GM19452 (cell line): ENCODE measurements around the gene SPRR3.
"Not testable (repeated sequence)": the region's sequence is repeated elsewhere in the genome, so short reads cannot be mapped to it uniquely, and the experiment has no call there.

ENCODE experiments used
- ATAC-seq: cut with Tn5 transposase; IDR thresholded peaks from one replicate; pipeline ENCODE4 v1.9.1; 2021; ENCODE audit not compliant: unreplicated experiment

The SPRR3 gene

DNA sequence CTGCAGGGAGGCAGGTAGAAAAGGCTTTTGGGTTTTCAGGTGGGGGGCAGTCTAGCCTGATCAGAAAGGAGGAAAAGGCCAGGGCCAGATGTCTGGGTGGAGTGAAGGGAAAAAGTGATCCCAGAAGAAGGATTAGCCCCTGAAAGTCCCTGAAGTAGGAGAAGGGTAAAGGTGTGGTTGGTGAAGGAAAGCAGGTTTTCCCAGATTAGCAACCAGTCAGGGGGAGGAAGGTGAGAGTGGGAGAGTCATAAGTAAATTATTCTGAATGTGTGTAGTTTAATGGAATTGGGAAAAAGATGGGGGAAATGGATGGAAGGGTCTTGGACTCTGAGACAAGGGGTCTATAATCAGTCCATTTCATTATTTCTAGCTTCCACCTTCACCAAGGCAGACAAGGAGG is 18.3 kb upstream of the SPRR3 start:
- no peak for ATAC-seq

DNA sequence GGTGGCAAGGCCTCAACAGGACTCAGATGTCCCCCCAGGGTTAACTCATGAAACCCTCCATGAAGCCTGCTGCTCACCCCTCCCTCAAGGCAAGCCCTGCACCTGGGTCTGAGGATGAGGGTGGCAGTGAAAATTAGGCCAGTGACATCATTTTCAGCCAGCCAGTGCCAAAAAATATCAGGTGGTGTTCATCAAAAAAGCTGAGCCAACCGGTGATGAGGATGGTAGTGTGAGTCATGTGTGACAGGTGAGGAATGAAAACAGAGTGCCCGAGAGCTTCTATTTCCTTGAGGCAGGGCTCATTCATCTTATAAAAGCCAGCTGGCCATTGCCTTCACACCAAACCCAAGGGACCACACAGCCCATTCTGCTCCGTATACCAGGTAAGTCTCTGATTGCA is 17.8 kb upstream of the SPRR3 start, which contains the start of gene SPRR1A:
TSS of gene SPRR1A (plus strand) at position 339 of the 400 bp plus-strand sequence. CDS start 1,150 bp downstream, outside the sequence.
- ATAC-seq = no peak

DNA sequence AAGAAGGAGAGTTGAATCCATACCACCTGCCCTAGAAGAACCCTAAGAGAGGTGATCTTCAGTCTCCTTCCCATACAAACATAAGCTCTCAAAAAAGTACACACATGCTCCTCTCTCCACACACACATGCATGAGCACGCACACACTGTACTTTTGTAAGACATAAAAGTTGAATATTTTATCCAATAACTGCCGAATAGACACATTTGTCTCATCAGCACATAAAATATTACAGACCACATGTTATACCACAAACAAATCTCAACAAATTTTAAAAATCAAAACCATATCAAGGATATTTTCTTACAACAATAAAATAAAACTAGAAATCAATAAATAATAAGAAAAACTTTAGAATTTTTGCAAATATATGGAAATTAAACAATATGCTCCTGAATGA is 15.0 kb upstream of the SPRR3 start:
- no peak for ATAC-seq

DNA sequence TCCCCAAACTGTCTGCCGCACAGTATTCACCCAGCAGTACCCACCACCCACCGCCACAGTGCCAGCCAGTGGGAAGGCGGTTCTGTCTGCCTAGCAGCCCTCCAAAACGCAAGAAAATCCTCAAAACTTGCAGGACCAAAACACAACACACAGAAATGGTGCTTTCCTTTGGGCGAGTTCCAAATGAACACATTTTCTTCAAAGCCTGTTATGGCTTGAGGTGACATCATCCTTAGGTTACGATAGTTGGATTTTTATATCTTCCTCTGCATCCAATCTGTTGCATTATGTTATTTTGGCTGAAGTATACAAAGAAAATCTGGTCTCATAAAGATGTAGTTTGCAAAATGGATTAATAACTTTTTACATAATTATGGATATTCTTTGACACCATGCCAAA is 8.4 kb upstream of the SPRR3 start:
- ATAC-seq = no peak

DNA sequence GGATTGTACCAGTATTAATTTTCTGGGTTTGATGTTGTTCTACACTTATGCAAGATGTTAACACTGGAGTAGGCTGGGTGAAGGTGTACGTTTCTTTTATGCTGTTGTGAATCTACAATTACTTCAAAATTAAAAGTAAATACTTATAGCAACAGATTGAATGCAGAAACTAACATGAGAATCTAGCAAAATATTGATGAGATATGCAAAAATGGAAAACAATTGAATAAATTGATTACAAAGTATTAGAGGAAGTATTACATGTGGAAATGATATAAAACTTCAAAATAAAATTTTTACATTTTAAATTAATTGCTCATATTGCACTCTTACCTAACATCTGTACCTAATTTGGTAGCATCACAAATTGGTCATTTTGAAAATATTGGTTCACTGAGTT is 5.7 kb upstream of the SPRR3 start:
- no peak for ATAC-seq

DNA sequence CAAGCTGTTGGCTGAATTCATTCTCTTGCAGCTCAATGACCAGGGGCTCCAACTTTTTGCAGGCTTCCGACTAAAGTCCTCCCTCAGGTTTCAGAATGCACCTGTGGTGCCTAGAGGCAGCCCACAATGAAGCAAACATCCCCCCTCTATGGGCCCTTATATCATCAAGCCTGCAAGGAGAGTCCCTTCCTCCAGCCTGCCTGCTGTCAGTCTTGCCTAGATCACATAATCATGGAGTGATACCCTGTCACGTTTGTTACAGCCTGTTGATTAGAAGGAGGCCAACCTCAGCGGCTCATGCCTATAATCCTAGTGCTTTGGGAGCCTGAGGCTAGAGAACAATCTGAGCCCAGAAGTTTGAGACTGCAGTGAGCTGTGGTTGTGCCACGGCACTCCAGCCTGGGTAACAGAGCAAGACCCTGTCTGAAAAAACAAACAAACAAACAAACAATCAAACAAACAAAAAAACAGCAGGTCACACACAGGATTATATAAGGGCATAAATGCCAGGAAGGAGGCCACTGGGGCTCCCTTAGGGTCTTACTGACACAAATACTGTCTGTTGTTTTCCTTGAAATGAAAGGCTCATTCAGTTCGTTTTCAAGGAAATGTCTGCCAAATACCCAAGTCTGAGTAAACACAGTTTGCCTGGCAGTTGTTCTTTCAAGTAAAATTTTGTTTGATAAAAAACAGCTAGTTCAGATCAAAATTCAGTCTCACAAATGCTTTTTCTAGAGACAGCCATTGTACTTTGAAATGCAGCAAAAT is 4.7 kb upstream of the SPRR3 start:
- ATAC-seq = no peak

DNA sequence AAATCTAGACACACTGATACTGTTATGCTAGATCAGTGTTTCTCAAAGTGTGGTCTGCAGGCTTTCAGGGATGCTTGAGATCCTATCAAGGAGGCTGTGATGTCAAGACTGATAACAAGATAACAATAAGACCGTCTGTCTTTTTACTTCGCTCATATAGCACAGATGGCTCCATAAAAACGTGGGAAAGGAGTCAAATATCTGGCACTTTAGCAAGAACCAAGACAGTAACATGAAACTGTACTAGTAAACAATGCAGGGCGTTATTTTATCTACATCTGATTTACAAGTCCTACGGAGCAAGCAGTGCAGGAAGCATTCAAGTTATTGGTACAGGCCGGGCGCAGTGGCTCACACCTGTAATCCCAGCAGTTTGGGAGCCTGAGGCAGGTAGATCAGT is 3.6 kb upstream of the SPRR3 start:
- ATAC-seq = no peak

DNA sequence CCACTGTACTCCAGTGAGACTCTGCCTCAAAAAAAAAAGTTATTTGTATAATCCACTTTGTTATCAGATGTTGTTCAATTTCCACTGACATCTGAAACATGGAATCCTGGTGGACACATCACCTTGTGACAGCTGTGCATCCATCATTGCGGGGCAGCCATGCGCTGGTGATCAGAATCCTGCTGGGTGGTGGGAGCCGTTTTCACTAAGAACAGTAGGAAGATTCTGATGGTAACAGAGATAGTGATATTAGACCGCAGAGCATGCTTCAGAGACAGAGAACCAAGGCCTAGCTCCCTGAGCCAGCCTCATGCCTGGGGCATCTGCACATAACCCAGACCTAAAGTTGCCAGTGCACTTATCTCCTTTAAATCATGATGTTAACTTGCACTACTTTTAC is 3.1 kb upstream of the SPRR3 start:
- no peak for ATAC-seq

DNA sequence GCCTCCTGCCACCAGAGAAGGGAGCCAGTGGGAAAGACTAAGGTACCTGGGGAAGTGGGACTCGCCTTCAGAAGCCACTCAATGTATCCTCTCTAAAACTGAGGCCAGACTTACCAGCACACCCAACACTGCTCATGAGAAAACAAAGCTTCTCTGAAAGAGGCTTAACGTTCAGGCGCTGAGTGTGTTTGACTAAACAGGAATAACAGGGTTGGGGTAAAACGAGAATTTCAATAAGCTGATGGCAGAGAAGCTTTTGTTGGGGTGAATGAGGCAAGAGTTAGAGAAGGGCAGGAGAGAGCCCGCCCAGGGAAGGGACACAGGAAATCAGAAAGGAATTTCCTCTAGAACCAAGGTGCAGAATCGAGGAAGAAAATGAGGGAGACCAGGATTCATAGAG is 1.7 kb upstream of the SPRR3 start:
- ATAC-seq = no peak

DNA sequence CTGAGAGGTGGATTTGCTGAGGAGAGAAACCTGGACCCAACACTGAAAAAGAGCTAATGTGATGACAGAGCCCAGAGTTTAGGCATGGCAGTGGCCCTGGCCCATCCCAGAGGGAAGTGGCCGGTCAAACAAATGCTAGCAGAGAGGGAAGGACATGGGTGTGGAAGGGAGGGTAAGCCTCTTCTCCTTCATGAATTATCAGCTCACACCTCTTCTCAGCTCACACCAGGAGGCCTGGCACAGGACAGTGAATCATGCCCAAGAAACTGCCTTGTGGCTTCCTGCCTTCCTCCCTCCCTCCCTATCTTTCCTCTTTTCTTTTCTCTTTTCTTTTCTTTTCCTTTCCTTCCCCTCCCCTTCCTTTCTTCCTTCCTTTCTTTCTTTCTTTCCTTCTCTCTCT is 1.3 kb upstream of the SPRR3 start:
- no peak for ATAC-seq

DNA sequence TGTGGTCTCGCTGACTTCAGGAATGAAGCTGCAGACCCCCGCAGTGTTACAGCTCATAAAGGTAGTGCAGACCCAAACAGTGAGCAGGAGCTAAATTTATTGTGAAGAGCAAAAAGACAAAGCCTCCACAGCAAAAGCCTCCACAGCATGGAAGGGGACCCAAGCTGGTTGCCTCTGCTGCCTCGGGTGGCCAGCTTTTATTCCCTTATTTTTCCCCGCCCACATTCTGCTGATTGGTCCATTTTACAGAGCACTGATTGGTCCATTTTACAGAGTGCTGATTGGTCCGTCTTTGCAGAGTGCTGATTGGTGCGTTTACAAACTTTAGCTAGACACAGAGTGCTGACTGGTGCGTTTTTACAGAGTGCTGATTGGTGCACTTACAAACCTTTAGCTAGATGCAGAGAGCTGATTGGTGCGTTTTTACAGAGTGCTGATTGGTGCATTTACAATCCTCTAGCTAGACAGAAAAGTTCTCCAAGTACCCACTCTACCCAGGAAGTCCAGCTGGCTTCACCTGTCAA is 9.7 kb downstream of the SPRR3 start:
- ATAC-seq = not testable (repeated sequence)

DNA sequence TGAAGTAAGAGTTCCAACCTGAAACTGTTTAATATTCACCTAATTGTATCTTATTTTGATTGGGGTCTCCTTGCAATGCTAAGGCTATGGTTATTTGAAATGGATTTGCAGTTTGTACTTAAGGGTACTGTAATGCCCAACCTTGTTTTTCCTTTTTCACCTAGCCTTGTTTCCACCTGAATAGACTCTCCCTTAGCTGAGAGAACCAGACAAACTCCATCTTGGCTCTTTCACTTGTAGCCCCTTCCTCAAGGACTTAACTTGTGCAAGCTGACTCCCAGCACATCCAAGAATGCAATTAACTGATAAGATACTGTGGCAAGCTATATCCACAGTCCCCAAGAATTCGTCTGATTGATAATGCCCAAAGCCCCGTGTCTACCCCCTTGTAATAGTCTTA is 20.3 kb downstream of the SPRR3 start:
- not testable (repeated sequence) for ATAC-seq

DNA sequence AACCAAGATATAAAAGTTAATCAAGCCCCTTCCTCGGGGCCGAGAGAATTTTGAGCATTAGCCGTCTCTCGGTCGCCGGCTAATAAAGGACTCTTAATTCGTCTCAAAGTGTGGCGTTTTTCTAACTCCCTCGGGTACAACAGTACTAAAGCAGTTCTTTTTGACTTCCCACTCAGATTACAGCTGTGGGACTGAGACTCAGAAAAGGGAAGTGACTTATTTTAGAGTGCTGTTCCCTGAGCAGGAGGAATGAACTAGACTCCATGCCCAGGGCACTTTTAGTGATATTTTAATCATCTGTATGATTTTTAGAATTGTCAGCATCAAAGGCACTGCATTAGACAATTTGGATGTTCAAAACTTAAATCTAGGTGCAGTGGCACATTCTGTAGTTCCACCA is 20.8 kb downstream of the SPRR3 start:
- not testable (repeated sequence) for ATAC-seq

DNA sequence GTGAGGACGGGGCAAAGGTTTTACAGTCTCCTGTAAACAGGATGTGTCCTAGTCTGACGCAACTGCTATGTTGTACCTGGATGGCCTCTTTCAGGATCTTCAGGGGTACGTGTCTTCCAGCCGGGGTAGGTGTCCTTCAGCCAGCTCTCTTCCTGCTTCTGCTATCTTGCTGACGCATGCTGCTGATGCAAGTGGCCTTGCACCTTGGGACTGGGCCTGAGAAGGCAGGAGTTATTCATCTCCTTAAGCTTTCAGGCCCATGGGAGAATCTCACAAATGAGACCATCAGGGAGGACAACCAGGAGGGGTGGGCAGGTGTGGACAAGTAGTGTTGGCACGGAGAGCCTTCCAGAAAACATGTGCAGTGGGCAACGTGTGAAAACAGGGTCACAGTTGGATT is 21.6 kb downstream of the SPRR3 start:
- no peak for ATAC-seq

DNA sequence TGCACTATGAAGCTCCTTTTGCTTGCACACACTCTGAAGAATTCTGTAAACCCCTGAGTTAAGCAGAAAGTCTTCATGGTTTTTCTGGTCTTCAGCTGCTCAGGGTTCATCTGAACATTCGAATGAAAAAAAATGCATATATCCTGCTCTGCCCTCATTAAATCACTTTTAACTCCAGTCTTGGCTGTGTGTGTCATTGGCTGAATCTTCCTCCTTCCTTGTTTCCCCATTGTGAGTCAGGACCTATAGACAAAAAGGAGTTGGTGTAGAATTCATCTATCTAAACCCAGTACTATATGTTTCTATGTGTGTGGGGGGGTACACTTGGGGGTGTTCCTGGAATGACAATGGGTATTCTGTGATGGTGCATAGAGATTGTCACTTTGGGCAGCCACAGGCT is 22.9 kb downstream of the SPRR3 start:
- ATAC-seq = no peak

DNA sequence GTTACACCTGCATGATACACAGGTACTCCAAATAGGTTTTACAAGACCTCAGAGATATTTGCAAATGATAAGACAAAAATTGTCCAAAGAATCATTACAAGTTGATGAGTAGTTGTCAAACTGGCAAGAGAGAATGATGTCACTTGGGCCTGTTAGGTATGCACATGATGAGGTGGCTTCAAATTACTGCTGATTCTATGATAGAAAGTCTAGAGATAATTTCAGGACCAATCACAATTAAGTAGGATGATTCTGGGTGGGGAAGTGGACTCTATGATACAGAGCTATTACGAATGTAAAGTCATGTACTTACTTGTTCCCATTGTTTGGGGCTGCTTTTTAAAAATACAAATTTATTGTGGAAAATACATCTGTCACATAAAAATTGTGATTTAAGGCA is 24.2 kb downstream of the SPRR3 start:
- ATAC-seq = no peak

DNA sequence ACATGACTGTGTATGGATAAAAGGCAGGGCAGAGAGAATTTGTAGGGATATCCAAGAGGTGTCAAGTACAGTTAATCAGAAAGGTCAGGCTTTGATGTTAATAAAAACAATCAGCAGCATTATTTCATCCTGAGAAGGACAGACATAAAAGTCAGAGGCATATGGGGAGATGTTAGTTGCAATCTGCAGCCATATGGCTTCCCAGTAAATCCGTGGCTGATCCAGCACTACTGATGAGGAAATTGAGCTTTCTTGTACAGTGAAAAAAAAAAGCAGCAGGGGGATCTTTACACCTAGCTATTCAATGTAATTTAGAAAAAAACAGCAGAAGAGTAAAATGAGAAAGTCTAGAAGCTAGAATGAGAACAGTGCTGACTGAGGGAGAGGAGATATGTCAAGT is 27.2 kb downstream of the SPRR3 start:
- ATAC-seq = no peak

DNA sequence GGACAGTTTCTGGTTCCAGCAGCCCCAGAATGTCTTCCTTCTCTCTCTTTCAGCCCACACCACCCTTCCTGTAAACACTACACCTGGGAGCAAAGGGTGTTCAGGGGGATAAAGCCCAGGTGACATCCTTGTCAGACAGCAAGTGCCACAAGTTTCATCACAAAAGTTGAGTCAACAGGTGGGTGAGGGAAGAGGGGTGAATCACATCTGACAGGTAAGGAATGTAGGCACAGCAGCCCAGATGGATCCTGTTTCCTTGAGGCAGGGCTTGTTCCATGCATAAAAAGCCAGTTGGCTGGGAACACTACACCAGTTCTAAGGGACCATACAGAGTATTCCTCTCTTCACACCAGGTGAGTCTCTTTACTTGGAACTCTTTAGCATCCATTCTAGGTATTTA is 29.3 kb downstream of the SPRR3 start, which contains the start of gene SPRR1B:
TSS of gene SPRR1B (plus strand) at position 309 of the 400 bp plus-strand sequence. CDS start 1,143 bp downstream, outside the sequence.
- no peak for ATAC-seq

DNA sequence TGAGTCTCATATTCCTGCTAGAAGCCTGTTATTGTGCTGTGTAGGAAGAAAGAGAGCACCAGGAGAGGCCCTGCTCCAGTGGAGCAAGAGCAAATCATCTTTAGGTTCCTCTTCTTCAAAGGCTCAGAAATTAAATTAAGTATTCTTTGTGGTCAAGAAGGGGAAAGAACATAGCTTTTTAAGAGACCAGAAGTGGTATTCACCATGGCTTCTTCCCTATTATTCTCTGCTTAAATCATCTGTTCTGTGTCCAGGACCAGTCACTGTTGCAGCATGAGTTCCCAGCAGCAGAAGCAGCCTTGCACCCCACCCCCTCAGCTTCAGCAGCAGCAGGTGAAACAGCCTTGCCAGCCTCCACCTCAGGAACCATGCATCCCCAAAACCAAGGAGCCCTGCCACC is 30.5 kb downstream of the SPRR3 start:
- no peak for ATAC-seq

DNA sequence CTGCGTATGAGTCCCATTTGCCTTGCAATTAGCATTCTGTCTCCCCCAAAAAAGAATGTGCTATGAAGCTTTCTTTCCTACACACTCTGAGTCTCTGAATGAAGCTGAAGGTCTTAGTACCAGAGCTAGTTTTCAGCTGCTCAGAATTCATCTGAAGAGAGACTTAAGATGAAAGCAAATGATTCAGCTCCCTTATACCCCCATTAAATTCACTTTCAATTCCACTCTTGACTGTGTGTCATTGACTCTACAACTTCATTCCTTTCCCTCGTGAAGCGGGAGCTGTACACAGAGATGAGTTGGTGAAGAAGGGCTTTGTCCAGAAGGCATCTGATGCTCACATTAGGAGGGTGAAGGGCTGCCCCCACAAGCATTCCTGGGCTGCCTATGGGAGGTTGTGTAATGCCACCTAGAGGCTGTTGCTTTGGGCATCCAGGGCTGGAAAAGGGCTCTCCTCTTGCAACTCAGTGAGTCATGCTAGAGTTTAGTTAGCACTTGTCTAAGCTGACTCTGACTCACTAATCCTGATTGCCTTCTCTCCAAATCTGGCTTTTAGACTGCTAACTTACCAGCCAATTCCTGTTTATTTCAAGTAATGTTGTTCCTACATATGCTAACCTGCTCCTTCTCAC is 31.2 kb downstream of the SPRR3 start:
- ATAC-seq = no peak

DNA sequence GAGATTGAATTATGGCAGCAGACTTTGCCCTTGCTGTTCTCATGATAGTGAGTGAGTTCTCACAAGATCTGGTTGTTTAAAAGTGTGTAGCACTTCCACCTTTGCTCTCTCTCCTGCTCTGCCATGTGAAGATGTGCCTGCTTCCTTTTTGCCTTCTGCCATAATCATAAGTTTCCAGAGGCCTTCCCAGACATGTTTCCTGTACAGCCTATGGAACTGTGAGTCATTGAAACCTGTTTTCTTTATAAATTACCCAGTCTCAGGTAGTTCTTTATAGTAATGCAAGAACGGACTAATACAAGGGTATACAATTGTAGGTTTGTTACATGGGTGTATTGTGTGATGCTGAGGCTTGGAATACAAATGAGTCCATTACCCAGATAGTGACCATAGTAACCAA is 33.7 kb downstream of the SPRR3 start:
- ATAC-seq = no peak

DNA sequence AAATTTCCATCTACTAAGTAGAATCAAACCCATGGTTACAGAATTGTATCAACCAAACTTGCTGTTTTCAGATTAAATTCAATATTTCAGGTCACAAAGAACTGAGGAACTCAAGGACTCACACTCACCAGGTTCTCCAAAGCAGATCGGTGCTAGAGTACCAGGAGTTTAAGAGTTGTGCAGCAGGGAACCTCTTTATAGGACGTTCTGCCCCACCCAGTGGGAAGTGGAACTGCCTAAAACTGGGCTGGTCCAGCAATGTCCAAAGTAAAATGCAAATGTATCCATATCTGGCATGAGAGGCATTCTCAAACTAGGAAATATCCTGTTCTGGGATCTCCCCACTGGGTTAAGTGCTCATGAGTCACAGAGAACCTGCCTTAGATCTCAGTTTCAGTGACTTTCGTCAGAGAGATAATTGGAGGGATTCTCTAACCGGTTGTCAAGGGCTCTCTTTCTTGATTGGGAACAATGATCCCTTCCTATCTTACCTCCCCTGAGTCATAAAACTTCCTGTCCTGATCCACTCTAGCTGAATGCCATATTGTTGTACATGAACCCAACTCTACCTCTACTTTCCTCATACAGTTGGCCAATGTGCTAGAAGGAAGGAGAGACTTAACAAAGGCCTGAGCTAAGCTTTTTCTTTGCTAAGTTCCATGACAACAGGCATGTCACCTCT is 39.5 kb downstream of the SPRR3 start, which contains the start of gene SPRR2D:
TSS of gene SPRR2D (minus strand) at position 171 of the 682 bp plus-strand sequence. CDS start 774 bp downstream, outside the sequence.
- ATAC-seq = no peak
